ENCODE results near the gene TOR4A.

TOR4A gene

GRCh38 chr9:137252555-137253506 is 24.7 kb upstream of the TOR4A start:
- no peak overlapping the region for H3K27ac Mint-ChIP-seq
- H3K4me3 Mint-ChIP-seq = peak overlapping the region; percentile 60
- no peaks in the 10 kb centered on the region for H3K27me3 Mint-ChIP-seq (ENCODE audit: low read depth, poor library complexity)
- peaks cover 49% of the 10 kb centered on the region for H3K4me1 Mint-ChIP-seq
- TF ChIP-seq CTCF (IDR thresholded peaks at IDR 0.05) = no peak
- H3K36me3 Mint-ChIP-seq (ENCODE audit: low read depth) = no peaks in the 10 kb centered on the region
- no peaks in the 10 kb centered on the region for H3K9me3 Mint-ChIP-seq
- no peak for DNase-seq

- peak overlapping the region; percentile 93 for H3K4me3 Mint-ChIP-seq
- no peak for TF ChIP-seq CTCF (IDR thresholded peaks at IDR 0.05)
- H3K36me3 Mint-ChIP-seq (ENCODE audit: low read depth) = peaks cover 8% of the 10 kb centered on the region
- no peaks in the 10 kb centered on the region for H3K27me3 Mint-ChIP-seq (ENCODE audit: low read depth, poor library complexity)
- no peak for DNase-seq
- H3K27ac Mint-ChIP-seq = peak overlapping the region; percentile 92
- H3K4me1 Mint-ChIP-seq = peaks cover 46% of the 10 kb centered on the region
- H3K9me3 Mint-ChIP-seq = no peaks in the 10 kb centered on the region
These were observed 23.6 kb upstream of the TOR4A start for GRCh38 chr9:137253717-137254623.

GRCh38 chr9:137254624-137255447 is 22.7 kb upstream of the TOR4A start, which contains the start of gene NELFB:
TSS of gene NELFB (plus strand) at chr9:137255327.
- H3K27me3 Mint-ChIP-seq (ENCODE audit: low read depth, poor library complexity) = no peaks in the 10 kb centered on the region
- no peaks in the 10 kb centered on the region for H3K9me3 Mint-ChIP-seq
- peak within 1 kb of the TSS; percentile 93 for H3K4me3 Mint-ChIP-seq
- peak within 1 kb of the TSS; percentile 92 for H3K27ac Mint-ChIP-seq
- peak; percentile 99 for DNase-seq
- TF ChIP-seq CTCF (IDR thresholded peaks at IDR 0.05) = no peak
- H3K4me1 Mint-ChIP-seq = peaks cover 41% of the 10 kb centered on the region
- H3K36me3 Mint-ChIP-seq (ENCODE audit: low read depth) = peaks cover 13% of the 10 kb centered on the region

GRCh38 chr9:137255448-137256114 is 21.9 kb upstream of the TOR4A start:
- TF ChIP-seq CTCF (IDR thresholded peaks at IDR 0.05) = no peak
- Mint-ChIP-seq H3K4me1 (peaks cover 37% of the 10 kb centered on the region), H3K27me3 (ENCODE audit: low read depth, poor library complexity) (no peaks in the 10 kb centered on the region), H3K9me3 (no peaks in the 10 kb centered on the region), H3K27ac (no peak overlapping the region), H3K4me3 (peak overlapping the region; percentile 85), H3K36me3 (ENCODE audit: low read depth) (peaks cover 13% of the 10 kb centered on the region)
- no peak for DNase-seq

GRCh38 chr9:137256362-137256761 is 21.2 kb upstream of the TOR4A start:
- Mint-ChIP-seq H3K4me1 (peaks cover 31% of the 10 kb centered on the region), H3K4me3 (peak overlapping the region; percentile 85), H3K9me3 (peaks cover under 1% of the 10 kb centered on the region), H3K27me3 (ENCODE audit: low read depth, poor library complexity) (no peaks in the 10 kb centered on the region), H3K27ac (no peak overlapping the region), H3K36me3 (ENCODE audit: low read depth) (peaks cover 18% of the 10 kb centered on the region)
- no peak for DNase-seq
- TF ChIP-seq CTCF (IDR thresholded peaks at IDR 0.05) = no peak

All from nephron progenitor cell (in vitro differentiated cells).